ENCODE data around the gene MAD2L1BP. TPM values are rescaled to one million over a fixed set of nuclear protein-coding genes. Genes with fewer than 3 reads are reported as not detected.

Gene MAD2L1BP
- polyA plus RNA-seq, 1 donor (not counting 4 experiments of a cell fraction or from before 2014, with no cell fraction given), result 34.2 TPM

DNA sequence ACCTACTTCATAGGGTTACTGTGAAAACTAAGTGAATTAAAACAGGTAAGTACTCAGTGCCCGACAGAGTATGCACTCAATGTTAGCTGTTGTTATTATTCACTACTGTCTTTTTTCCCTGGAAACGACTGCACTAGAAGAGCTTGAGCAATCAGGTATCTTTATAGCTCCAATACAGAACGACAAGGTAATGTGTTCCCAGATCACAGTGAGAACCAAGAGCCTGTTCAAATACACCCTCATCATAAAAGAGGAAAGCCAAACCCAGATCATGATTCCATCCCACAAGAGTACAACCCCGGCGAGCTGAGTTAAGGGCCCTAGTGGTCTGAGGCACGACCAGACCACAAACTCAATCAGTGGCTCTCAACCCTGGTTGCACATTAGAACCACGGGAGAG, 42.1 kb downstream of the MAD2L1BP start:
- Histone ChIP-seq H3K27me3 (ENCODE audit: control insufficient read depth, extremely low read depth, insufficient read depth, low read length) (no peaks in the 10 kb centered on the region), H3K79me2 (ENCODE audit: control insufficient read depth, insufficient read depth, low read length) (peaks cover 13% of the 10 kb centered on the region), H3K4me3 (ENCODE audit: control insufficient read depth in 2 of 3, extremely low read depth in 1 of 3, insufficient read depth in 2 of 3, low read depth in 1 of 3, low read length in 3 of 3) (no peak overlapping the region), H3K4me1 (ENCODE audit: control insufficient read depth, extremely low read depth, insufficient read depth, low read length) (no peaks in the 10 kb centered on the region), H3K27ac (ENCODE audit: control insufficient read depth, insufficient read depth, low read length) (no peak overlapping the region), H3K36me3 (ENCODE audit: control insufficient read depth in 2 of 2, extremely low read depth in 1 of 2, insufficient read depth in 2 of 2, low read length in 2 of 2) (peaks cover 28 to 61% of the 10 kb centered on the region in 2 experiments), H3K9me1 (ENCODE audit: control insufficient read depth, extremely low read depth, insufficient read depth, low read length) (no peaks in the 10 kb centered on the region), H3K9ac (ENCODE audit: control insufficient read depth, extremely low read depth, insufficient read depth, low read length) (no peak overlapping the region), H3K9me3 (ENCODE audit: control insufficient read depth, low read depth, low read length) (no peaks in the 10 kb centered on the region), H2AFZ (ENCODE audit: control insufficient read depth, low read length) (no peak overlapping the region), H4K20me1 (ENCODE audit: control insufficient read depth, extremely low read depth, insufficient read depth, low read length) (no peaks in the 10 kb centered on the region), H3K4me2 (ENCODE audit: control insufficient read depth, extremely low read depth, insufficient read depth, low read depth, low read length) (no peak overlapping the region)
- dilution Hi-C loops (cut with MboI; ENCODE audit: extremely low pct_ligation_motif_present, low sequenced_read_pairs), result no loop called here
- DNase-seq (ENCODE audit: low read depth, low spot score), result no peak
- FAIRE-seq, result no peak
- TF ChIP-seq, protein P1, sequence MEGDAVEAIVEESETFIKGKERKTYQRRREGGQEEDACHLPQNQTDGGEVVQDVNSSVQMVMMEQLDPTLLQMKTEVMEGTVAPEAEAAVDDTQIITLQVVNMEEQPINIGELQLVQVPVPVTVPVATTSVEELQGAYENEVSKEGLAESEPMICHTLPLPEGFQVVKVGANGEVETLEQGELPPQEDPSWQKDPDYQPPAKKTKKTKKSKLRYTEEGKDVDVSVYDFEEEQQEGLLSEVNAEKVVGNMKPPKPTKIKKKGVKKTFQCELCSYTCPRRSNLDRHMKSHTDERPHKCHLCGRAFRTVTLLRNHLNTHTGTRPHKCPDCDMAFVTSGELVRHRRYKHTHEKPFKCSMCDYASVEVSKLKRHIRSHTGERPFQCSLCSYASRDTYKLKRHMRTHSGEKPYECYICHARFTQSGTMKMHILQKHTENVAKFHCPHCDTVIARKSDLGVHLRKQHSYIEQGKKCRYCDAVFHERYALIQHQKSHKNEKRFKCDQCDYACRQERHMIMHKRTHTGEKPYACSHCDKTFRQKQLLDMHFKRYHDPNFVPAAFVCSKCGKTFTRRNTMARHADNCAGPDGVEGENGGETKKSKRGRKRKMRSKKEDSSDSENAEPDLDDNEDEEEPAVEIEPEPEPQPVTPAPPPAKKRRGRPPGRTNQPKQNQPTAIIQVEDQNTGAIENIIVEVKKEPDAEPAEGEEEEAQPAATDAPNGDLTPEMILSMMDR (optimal IDR thresholded peaks at IDR 0.05 in 1 of 3, IDR thresholded peaks at IDR 0.05 in 1 of 3, conservative IDR thresholded peaks at IDR 0.05 in 1 of 3; ENCODE audit: extremely low read depth in 1 of 3, insufficient read depth in 2 of 3, low read length in 3 of 3), result no peak
- no peak for TF ChIP-seq EZH2 (IDR thresholded peaks at IDR 0.05; ENCODE audit: low read length)

DNA sequence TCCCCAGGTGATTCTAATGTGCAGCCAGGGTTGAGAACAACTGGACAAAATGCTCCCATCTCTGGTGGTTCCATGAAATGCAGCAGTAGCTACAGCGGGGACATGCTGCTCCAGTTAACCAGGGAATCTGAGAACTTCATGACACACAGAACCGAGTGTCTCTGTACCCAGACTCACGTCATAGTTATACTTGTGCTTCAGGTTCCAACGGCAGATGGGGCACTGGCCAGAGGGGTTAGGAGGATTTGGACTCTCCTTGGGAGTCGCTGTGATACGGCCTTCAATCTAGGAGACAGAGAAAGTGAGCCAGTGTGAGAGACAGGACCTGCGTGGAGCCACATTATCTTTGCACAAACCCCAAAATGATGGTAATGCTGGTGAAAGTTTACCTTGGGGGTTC, 42.7 kb downstream of the MAD2L1BP start:
- Histone ChIP-seq H3K9me3 (ENCODE audit: control insufficient read depth, low read depth, low read length) (no peaks in the 10 kb centered on the region), H3K4me3 (ENCODE audit: control insufficient read depth in 2 of 3, extremely low read depth in 1 of 3, insufficient read depth in 2 of 3, low read depth in 1 of 3, low read length in 3 of 3) (no peak overlapping the region), H2AFZ (ENCODE audit: control insufficient read depth, low read length) (no peak overlapping the region), H3K27me3 (ENCODE audit: control insufficient read depth, extremely low read depth, insufficient read depth, low read length) (no peaks in the 10 kb centered on the region), H3K79me2 (ENCODE audit: control insufficient read depth, insufficient read depth, low read length) (peaks cover 19% of the 10 kb centered on the region), H4K20me1 (ENCODE audit: control insufficient read depth, extremely low read depth, insufficient read depth, low read length) (no peaks in the 10 kb centered on the region), H3K27ac (ENCODE audit: control insufficient read depth, insufficient read depth, low read length) (no peak overlapping the region), H3K9ac (ENCODE audit: control insufficient read depth, extremely low read depth, insufficient read depth, low read length) (no peak overlapping the region), H3K9me1 (ENCODE audit: control insufficient read depth, extremely low read depth, insufficient read depth, low read length) (peaks cover 2% of the 10 kb centered on the region), H3K4me2 (ENCODE audit: control insufficient read depth, extremely low read depth, insufficient read depth, low read depth, low read length) (no peak overlapping the region), H3K36me3 (ENCODE audit: control insufficient read depth in 2 of 2, extremely low read depth in 1 of 2, insufficient read depth in 2 of 2, low read length in 2 of 2) (peaks cover 27 to 64% of the 10 kb centered on the region in 2 experiments), H3K4me1 (ENCODE audit: control insufficient read depth, extremely low read depth, insufficient read depth, low read length) (no peaks in the 10 kb centered on the region)
- TF ChIP-seq, protein P1 (optimal IDR thresholded peaks at IDR 0.05 in 1 of 3, IDR thresholded peaks at IDR 0.05 in 1 of 3, conservative IDR thresholded peaks at IDR 0.05 in 1 of 3; ENCODE audit: extremely low read depth in 1 of 3, insufficient read depth in 2 of 3, low read length in 3 of 3), result no peak
- no peak for TF ChIP-seq EZH2 (IDR thresholded peaks at IDR 0.05; ENCODE audit: low read length)
- FAIRE-seq (no peak), DNase-seq (ENCODE audit: low read depth, low spot score) (no peak)
- dilution Hi-C loops (cut with MboI; ENCODE audit: extremely low pct_ligation_motif_present, low sequenced_read_pairs), result no loop called here

Data from keratinocyte (primary cell).